Measurements from ENCODE around the gene ANO3.

Gene ANO3

DNA sequence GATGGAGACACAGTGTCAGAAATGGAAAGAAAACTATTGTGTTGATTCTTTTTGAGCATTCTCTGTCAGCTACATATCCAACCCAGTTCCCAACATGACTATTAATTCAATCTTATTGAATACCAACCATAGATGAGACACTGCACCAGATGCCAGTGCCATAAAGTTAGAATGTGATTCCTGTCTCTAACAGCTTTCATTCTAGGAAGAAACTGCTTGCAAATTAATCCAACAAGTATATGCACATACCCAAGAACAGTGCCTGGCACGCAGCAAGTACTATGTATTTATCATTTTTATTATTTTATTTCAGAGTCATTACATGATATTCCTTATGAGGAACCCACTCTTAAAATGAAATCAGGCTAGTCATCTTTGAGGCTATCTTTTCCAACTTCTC, 355.4 kb downstream of the ANO3 start:
- DNase-seq (ENCODE audit: extremely low spot score): no peak
- TF ChIP-seq, protein P1, sequence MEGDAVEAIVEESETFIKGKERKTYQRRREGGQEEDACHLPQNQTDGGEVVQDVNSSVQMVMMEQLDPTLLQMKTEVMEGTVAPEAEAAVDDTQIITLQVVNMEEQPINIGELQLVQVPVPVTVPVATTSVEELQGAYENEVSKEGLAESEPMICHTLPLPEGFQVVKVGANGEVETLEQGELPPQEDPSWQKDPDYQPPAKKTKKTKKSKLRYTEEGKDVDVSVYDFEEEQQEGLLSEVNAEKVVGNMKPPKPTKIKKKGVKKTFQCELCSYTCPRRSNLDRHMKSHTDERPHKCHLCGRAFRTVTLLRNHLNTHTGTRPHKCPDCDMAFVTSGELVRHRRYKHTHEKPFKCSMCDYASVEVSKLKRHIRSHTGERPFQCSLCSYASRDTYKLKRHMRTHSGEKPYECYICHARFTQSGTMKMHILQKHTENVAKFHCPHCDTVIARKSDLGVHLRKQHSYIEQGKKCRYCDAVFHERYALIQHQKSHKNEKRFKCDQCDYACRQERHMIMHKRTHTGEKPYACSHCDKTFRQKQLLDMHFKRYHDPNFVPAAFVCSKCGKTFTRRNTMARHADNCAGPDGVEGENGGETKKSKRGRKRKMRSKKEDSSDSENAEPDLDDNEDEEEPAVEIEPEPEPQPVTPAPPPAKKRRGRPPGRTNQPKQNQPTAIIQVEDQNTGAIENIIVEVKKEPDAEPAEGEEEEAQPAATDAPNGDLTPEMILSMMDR (IDR thresholded peaks at IDR 0.05; ENCODE audit: control extremely low read depth, extremely low read depth, low read depth, missing control alignments): no peak
- POLR2A ChIA-PET: no interaction called here
- CTCF ChIA-PET: no interaction called here

DNA sequence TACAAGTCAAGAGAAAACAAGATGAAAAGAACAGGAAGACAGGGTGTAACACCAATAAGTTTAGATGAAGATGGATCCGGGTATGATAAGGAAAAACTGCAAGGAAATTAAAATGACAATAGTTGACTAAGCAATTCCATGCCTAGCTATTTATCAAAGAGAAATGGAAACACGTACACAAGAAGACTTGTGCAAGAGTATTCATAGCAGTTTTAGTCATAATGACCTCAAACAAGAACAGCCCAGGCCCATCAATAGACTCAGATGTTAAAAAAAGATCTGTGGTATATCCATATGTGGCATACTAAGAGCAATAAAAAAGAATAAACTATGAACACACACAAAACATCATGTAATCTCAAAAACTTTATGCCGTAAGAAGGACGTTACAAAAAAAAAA, 356.8 kb downstream of the ANO3 start:
- TF ChIP-seq, protein P1 (IDR thresholded peaks at IDR 0.05; ENCODE audit: control extremely low read depth, extremely low read depth, low read depth, missing control alignments): no peak
- ChIA-PET POLR2A (no interaction called here), CTCF (no interaction called here)
- no peak for DNase-seq (ENCODE audit: extremely low spot score)

DNA sequence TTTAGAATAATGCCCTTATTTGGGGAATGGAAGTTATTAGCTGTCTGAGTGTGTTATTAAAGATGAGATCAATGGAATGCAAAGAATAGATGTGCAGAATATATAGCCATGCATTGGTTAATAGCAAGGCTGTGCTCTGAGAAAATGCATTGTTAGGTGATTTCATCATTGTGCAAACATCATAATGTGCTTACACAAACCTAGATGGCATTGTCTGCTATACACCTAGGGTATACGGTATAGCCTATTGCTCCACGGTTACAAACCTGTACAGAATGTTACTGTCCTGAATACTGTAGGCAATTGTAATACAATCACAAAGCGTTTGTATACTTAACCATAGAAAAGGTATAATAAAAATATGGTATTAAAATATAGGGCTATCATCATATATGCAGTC, 364.4 kb downstream of the ANO3 start:
- TF ChIP-seq, protein P1 (IDR thresholded peaks at IDR 0.05; ENCODE audit: control extremely low read depth, extremely low read depth, low read depth, missing control alignments): no peak
- CTCF ChIA-PET: no interaction called here
- POLR2A ChIA-PET: no interaction called here
- no peak for DNase-seq (ENCODE audit: extremely low spot score)

DNA sequence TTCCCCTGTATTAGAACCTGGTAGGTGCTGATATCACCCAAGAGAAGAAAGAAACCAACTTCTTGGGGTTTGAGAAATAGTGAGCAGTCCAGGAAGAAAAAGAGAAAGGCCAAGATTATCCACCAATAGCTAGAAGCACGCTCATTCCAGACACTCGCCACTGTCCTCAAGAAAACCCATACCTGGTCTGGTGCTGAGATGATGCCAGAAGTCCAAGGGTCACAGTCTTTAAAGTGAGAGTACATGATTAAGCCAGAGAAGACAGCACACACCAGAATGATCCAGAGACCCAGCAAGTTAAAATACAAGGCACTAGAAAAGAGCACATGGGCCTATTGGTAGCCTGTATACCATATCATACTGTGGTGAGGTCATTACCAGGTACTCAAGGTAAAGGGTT, 366.3 kb downstream of the ANO3 start:
- TF ChIP-seq, protein P1 (IDR thresholded peaks at IDR 0.05; ENCODE audit: control extremely low read depth, extremely low read depth, low read depth, missing control alignments): no peak
- DNase-seq (ENCODE audit: extremely low spot score): no peak
- POLR2A ChIA-PET: no interaction called here
- CTCF ChIA-PET: no interaction called here

DNA sequence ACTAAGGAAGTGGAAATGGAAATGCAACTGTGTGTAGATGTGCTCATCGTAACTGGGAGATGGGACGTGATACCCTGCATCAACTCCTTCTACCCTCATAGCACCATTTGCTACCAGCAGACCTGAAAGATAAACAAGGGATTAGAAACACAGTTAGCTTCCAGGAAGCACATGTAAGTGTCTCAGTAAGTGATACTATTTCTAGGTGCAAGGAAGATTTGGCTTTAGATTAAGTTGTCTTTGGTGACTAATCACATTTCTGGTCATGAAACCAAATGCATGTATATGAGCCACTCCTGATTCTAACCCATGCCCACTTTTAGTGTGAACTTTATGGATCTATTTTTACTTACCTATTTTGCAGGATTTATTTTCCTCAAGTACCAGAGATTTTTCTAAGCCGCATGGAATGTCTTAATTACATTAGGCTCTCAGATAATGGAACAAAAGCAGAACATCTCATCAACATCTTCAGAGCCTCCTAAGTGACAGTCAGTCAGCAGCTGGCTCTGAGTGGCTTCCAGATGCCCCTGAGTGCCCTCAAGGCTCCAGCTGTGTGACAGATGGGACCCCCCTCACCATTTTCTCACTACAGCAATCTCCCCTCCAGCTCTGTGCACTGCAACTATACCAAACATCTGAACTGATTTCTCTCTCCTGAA, 368.8 kb downstream of the ANO3 start:
- CTCF ChIA-PET: no interaction called here
- TF ChIP-seq, protein P1 (IDR thresholded peaks at IDR 0.05; ENCODE audit: control extremely low read depth, extremely low read depth, low read depth, missing control alignments): no peak
- no peak for DNase-seq (ENCODE audit: extremely low spot score)
- POLR2A ChIA-PET: no interaction called here

DNA sequence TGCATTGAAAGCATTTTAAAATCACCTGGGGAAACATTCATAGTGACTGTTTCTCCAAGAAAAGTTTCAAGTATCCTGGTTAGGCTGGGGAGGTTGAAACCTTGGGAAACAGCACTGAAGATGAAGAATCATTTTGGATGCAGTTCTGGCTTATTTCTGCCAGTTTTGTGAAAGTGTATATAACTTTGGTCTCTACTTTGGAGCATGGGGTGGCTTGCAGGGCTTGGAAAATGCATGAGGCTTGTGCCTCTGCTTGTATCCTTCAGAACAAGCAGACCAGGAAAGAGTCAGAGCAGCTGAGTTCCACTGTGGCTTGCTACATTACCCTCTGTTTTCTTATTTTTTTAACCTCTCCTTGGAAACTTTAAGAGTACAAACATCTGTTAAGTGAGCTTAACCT, 370.5 kb downstream of the ANO3 start:
- POLR2A ChIA-PET: no interaction called here
- CTCF ChIA-PET: interaction anchor here (1.3 to 1.4 kb wide), 2 partner anchors 9 to 14 kb away, joined by 3 read pairs; no protein-coding TSS in a partner anchor
- TF ChIP-seq, protein P1 (IDR thresholded peaks at IDR 0.05; ENCODE audit: control extremely low read depth, extremely low read depth, low read depth, missing control alignments): no peak
- DNase-seq (ENCODE audit: extremely low spot score): no peak

Measured in GM10248 (cell line).